GM23338 (cell line): ENCODE measurements around the gene GPR142. TPM values are rescaled to one million over a fixed set of nuclear protein-coding genes. Genes with fewer than 3 reads are reported as not detected.

Source experiments
- ATAC-seq: fragments of 200-7000 bp; cut with Tn5 transposase; 3 replicates; pipeline ENCODE4 v1.9.1; 2020
- DNase-seq: peaks from one replicate; pipeline ENCODE4 v3.0.0-alpha.2; 2015; ENCODE audit warnings: low spot score
- H2AFZ ChIP-seq: fragments of 200-600 bp; sonication (generic); 2 replicates; pipeline ENCODE4 v1.8.0; 2016; ENCODE audit warnings: antibody characterized with exemption, mild to moderate bottlenecking, moderate library complexity
- H3F3A ChIP-seq: fragments of 200-600 bp; sonication (generic); replicated peaks from 2 replicates; pipeline ENCODE4 v1.8.0; 2017; ENCODE audit warnings: antibody characterized with exemption, mixed run types, low read depth
- H3K27ac ChIP-seq: fragments of 200-600 bp; sonication (generic); 2 replicates; pipeline ENCODE4 v1.6.1; 2016; ENCODE audit warnings: low read depth
- H3K27me3 ChIP-seq: fragments of 200-600 bp; sonication (generic); 2 replicates; pipeline ENCODE4 v1.8.0; 2016; ENCODE audit warnings: mild to moderate bottlenecking, mixed run types, moderate library complexity; ENCODE audit not compliant: insufficient read depth
- H3K36me3 ChIP-seq: fragments of 200-600 bp; sonication (generic); 2 replicates; pipeline ENCODE4 v1.8.0; 2016; ENCODE audit warnings: mild to moderate bottlenecking; ENCODE audit not compliant: insufficient read depth
- H3K4me1 ChIP-seq: fragments of 200-600 bp; sonication (generic); 2 replicates; pipeline ENCODE4 v1.8.0; 2016; ENCODE audit warnings: mild to moderate bottlenecking, moderate library complexity; ENCODE audit not compliant: insufficient read depth
- H3K4me2 ChIP-seq: fragments of 200-600 bp; sonication (generic); 2 replicates; pipeline ENCODE4 v1.7.1; 2017; ENCODE audit warnings: mixed run types
- H3K4me3 ChIP-seq: fragments of 200-600 bp; sonication (generic); 2 replicates; pipeline ENCODE4 v1.6.1; 2016; ENCODE audit warnings: mixed run types
- H3K79me2 ChIP-seq: fragments of 200-600 bp; sonication (generic); replicated peaks from 2 replicates; pipeline ENCODE4 v1.8.0; 2017; ENCODE audit warnings: mild to moderate bottlenecking; ENCODE audit not compliant: insufficient read depth
- H3K9me2 ChIP-seq: fragments of 200-600 bp; sonication (generic); 2 replicates; pipeline ENCODE4 v1.8.0; 2017; ENCODE audit not compliant: insufficient read depth
- H4K20me1 ChIP-seq: fragments of 200-600 bp; sonication (generic); replicated peaks from 2 replicates; pipeline ENCODE4 v1.8.0; 2017; ENCODE audit warnings: mild to moderate bottlenecking; ENCODE audit not compliant: insufficient read depth
- H3K27ac Mint-ChIP-seq: 2 replicates; pipeline ENCODE4 v1.8.0; 2020; ENCODE audit warnings: inconsistent platforms, mild to moderate bottlenecking, moderate library complexity, mixed read lengths
- H3K27me3 Mint-ChIP-seq: 3 replicates; pipeline ENCODE4 v1.8.0; 2022; ENCODE audit warnings: low read depth, mild to moderate bottlenecking, moderate library complexity, mixed read lengths, inconsistent platforms; ENCODE audit not compliant: insufficient read depth, poor library complexity
- H3K36me3 Mint-ChIP-seq: 3 replicates; pipeline ENCODE4 v1.8.0; 2021; ENCODE audit warnings: low read depth, mild to moderate bottlenecking, inconsistent platforms, moderate library complexity, mixed read lengths
- H3K4me1 Mint-ChIP-seq: 3 replicates; pipeline ENCODE4 v1.8.0; 2020; ENCODE audit warnings: mild to moderate bottlenecking, inconsistent platforms, mixed read lengths
- H3K4me3 Mint-ChIP-seq: 3 replicates; pipeline ENCODE4 v1.8.0; 2021; ENCODE audit warnings: moderate library complexity, mild to moderate bottlenecking, inconsistent platforms, mixed read lengths
- H3K9me3 Mint-ChIP-seq: 3 replicates; pipeline ENCODE4 v1.8.0; 2020; ENCODE audit warnings: moderate library complexity, mild to moderate bottlenecking, inconsistent platforms, mixed read lengths
- CREB1 ChIP-seq: fragments of 250-450 bp; sonication (Bioruptor Pico); IDR thresholded peaks from 2 replicates; pipeline ENCODE4 v1.5.0; 2020; ENCODE audit warnings: low read depth, mild to moderate bottlenecking, moderate library complexity
- EZH2 ChIP-seq: fragments of 200-600 bp; sonication (generic); IDR thresholded peaks from one replicate; pipeline ENCODE4 v1.8.0; 2017; ENCODE audit warnings: antibody characterized with exemption, mild to moderate bottlenecking, low read depth; ENCODE audit not compliant: unreplicated experiment
- EZH2phosphoT487 ChIP-seq: fragments of 200-600 bp; sonication (generic); IDR thresholded peaks from one replicate; pipeline ENCODE4 v1.8.1; 2018; ENCODE audit warnings: antibody characterized with exemption; ENCODE audit not compliant: unreplicated experiment
- JUNB ChIP-seq: IDR thresholded peaks from one replicate; pipeline ENCODE4 v1.6.1; 2016; ENCODE audit warnings: antibody characterized with exemption; ENCODE audit not compliant: unreplicated experiment
- NANOG ChIP-seq: IDR thresholded peaks from 2 replicates; pipeline ENCODE4 v1.6.1; 2016; ENCODE audit warnings: antibody characterized with exemption, borderline replicate concordance
- POLR2AphosphoS5 ChIP-seq: IDR thresholded peaks from 2 replicates; pipeline ENCODE4 v1.6.1; 2016; ENCODE audit warnings: antibody characterized with exemption, low read depth
- STAT1 ChIP-seq: IDR thresholded peaks from one replicate; pipeline ENCODE4 v1.6.1; 2016; ENCODE audit warnings: antibody characterized with exemption; ENCODE audit not compliant: unreplicated experiment
- ZNF114 ChIP-seq: fragments of 250-450 bp; sonication (Bioruptor Pico); IDR thresholded peaks from 2 replicates; pipeline ENCODE4 v1.5.0; 2020; ENCODE audit warnings: mild to moderate bottlenecking, moderate library complexity
- ZNF331 ChIP-seq: fragments of 250-450 bp; sonication (Bioruptor Pico); IDR thresholded peaks from 2 replicates; pipeline ENCODE4 v1.5.0; 2020; ENCODE audit warnings: low read depth, mild to moderate bottlenecking, moderate library complexity
- polyA plus RNA-seq: library from polyadenylated mRNA; unstranded; fragments of >200 nt; fragmentation: Nextera tagmentation; extraction: Ambion mirVana; gene quantifications from 2 replicates; pipeline ENCODE4 v1.2.1, GENCODE V29; 2016
- total RNA-seq: library from RNA; depleted of rRNA; stranded (reverse); fragments of >200 nt; shearing (Covaris generic); gene quantifications from 2 replicates; pipeline ENCODE4 v1.2.3, GENCODE V29; 2014
- TF ChIP-seq, protein P1 (sequence below): IDR thresholded peaks from one replicate; pipeline ENCODE4 v1.6.1; 2018; ENCODE audit warnings: antibody characterized with exemption; ENCODE audit not compliant: unreplicated experiment
- TF ChIP-seq, protein P2 (sequence below): IDR thresholded peaks from 2 replicates; pipeline ENCODE4 v1.6.1; 2016; ENCODE audit warnings: antibody characterized with exemption
- TF ChIP-seq, protein P3 (sequence below), 2 experiments: fragments of 200-600 bp in 1 of 2; sonication (generic) in 1 of 2; conservative IDR thresholded peaks; 2 replicates each; pipeline versions ENCODE4 v1.5.1 to v1.6.1; 2016 to 2017; ENCODE audit warnings: antibody characterized with exemption in 2 of 2, low read depth in 2 of 2, mild to moderate bottlenecking in 2 of 2, moderate library complexity in 1 of 2
- TF ChIP-seq, protein P4 (sequence below): fragments of 250-450 bp; sonication (Bioruptor Pico); IDR thresholded peaks from 2 replicates; pipeline ENCODE4 v1.5.0; 2020; ENCODE audit warnings: mild to moderate bottlenecking, moderate library complexity

Gene GPR142
- total and polyA plus RNA-seq, 2 experiments from 2014 or later = not detected

DNA sequence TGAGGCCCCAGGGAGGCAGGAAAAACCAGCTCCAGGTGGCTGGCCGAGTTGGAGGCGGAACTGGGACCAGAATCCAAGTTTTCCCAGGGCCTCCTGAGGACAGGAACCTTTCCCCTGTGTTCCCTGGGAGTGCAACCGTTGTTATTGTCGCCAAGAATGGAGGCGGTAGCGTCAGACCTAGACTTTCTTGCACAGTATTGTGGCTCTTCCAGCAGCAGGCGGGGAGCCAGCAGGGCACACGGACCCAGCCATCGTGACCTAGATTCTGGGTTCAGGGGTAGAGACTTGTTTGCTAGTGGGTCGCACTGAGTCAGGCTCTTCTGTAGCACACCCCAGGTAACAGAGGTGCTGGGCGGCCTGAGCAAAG is 41.9 kb upstream of the GPR142 start:
- no peaks in the 10 kb centered on the region for H3K79me2 ChIP-seq
- DNase-seq (peak; percentile 37), ATAC-seq (peak; percentile 17)
- H3K27ac Mint-ChIP-seq = no peak overlapping the region
- peaks cover 30% of the 10 kb centered on the region for H3K27me3 Mint-ChIP-seq
- peak overlapping the region; percentile 93 for H2AFZ ChIP-seq
- H3K36me3 ChIP-seq = no peaks in the 10 kb centered on the region
- H4K20me1 ChIP-seq = no peaks in the 10 kb centered on the region
- peak overlapping the region; percentile 68 for H3K4me3 ChIP-seq
- H3K9me2 ChIP-seq = no peaks in the 10 kb centered on the region
- H3K27me3 ChIP-seq = peaks cover 31% of the 10 kb centered on the region
- H3K36me3 Mint-ChIP-seq = no peaks in the 10 kb centered on the region; the same call in 2 of the 3 replicates
- no peaks in the 10 kb centered on the region for H3K9me3 Mint-ChIP-seq
- peak overlapping the region; percentile 63 for H3K4me3 Mint-ChIP-seq
- H3F3A ChIP-seq = no peaks in the 10 kb centered on the region
- no peak for TF ChIP-seq EZH2phosphoT487
- TF ChIP-seq EZH2 = no peak
- no peak for TF ChIP-seq STAT1
- TF ChIP-seq, protein P1, sequence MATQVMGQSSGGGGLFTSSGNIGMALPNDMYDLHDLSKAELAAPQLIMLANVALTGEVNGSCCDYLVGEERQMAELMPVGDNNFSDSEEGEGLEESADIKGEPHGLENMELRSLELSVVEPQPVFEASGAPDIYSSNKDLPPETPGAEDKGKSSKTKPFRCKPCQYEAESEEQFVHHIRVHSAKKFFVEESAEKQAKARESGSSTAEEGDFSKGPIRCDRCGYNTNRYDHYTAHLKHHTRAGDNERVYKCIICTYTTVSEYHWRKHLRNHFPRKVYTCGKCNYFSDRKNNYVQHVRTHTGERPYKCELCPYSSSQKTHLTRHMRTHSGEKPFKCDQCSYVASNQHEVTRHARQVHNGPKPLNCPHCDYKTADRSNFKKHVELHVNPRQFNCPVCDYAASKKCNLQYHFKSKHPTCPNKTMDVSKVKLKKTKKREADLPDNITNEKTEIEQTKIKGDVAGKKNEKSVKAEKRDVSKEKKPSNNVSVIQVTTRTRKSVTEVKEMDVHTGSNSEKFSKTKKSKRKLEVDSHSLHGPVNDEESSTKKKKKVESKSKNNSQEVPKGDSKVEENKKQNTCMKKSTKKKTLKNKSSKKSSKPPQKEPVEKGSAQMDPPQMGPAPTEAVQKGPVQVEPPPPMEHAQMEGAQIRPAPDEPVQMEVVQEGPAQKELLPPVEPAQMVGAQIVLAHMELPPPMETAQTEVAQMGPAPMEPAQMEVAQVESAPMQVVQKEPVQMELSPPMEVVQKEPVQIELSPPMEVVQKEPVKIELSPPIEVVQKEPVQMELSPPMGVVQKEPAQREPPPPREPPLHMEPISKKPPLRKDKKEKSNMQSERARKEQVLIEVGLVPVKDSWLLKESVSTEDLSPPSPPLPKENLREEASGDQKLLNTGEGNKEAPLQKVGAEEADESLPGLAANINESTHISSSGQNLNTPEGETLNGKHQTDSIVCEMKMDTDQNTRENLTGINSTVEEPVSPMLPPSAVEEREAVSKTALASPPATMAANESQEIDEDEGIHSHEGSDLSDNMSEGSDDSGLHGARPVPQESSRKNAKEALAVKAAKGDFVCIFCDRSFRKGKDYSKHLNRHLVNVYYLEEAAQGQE = no peak
- no peak for TF ChIP-seq NANOG
- no peak for TF ChIP-seq ZNF331 (CRISPR knock-in tag)
- no peak for TF ChIP-seq JUNB
- TF ChIP-seq CREB1 = no peak
- TF ChIP-seq, protein P2, sequence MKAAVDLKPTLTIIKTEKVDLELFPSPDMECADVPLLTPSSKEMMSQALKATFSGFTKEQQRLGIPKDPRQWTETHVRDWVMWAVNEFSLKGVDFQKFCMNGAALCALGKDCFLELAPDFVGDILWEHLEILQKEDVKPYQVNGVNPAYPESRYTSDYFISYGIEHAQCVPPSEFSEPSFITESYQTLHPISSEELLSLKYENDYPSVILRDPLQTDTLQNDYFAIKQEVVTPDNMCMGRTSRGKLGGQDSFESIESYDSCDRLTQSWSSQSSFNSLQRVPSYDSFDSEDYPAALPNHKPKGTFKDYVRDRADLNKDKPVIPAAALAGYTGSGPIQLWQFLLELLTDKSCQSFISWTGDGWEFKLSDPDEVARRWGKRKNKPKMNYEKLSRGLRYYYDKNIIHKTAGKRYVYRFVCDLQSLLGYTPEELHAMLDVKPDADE = no peak
- no peak for TF ChIP-seq ZNF114 (CRISPR knock-in tag)
- TF ChIP-seq, protein P3, sequence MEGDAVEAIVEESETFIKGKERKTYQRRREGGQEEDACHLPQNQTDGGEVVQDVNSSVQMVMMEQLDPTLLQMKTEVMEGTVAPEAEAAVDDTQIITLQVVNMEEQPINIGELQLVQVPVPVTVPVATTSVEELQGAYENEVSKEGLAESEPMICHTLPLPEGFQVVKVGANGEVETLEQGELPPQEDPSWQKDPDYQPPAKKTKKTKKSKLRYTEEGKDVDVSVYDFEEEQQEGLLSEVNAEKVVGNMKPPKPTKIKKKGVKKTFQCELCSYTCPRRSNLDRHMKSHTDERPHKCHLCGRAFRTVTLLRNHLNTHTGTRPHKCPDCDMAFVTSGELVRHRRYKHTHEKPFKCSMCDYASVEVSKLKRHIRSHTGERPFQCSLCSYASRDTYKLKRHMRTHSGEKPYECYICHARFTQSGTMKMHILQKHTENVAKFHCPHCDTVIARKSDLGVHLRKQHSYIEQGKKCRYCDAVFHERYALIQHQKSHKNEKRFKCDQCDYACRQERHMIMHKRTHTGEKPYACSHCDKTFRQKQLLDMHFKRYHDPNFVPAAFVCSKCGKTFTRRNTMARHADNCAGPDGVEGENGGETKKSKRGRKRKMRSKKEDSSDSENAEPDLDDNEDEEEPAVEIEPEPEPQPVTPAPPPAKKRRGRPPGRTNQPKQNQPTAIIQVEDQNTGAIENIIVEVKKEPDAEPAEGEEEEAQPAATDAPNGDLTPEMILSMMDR (conservative IDR thresholded peaks at IDR 0.05; ENCODE audit: low read depth in 2 of 2) = no peak
- TF ChIP-seq, protein P4, sequence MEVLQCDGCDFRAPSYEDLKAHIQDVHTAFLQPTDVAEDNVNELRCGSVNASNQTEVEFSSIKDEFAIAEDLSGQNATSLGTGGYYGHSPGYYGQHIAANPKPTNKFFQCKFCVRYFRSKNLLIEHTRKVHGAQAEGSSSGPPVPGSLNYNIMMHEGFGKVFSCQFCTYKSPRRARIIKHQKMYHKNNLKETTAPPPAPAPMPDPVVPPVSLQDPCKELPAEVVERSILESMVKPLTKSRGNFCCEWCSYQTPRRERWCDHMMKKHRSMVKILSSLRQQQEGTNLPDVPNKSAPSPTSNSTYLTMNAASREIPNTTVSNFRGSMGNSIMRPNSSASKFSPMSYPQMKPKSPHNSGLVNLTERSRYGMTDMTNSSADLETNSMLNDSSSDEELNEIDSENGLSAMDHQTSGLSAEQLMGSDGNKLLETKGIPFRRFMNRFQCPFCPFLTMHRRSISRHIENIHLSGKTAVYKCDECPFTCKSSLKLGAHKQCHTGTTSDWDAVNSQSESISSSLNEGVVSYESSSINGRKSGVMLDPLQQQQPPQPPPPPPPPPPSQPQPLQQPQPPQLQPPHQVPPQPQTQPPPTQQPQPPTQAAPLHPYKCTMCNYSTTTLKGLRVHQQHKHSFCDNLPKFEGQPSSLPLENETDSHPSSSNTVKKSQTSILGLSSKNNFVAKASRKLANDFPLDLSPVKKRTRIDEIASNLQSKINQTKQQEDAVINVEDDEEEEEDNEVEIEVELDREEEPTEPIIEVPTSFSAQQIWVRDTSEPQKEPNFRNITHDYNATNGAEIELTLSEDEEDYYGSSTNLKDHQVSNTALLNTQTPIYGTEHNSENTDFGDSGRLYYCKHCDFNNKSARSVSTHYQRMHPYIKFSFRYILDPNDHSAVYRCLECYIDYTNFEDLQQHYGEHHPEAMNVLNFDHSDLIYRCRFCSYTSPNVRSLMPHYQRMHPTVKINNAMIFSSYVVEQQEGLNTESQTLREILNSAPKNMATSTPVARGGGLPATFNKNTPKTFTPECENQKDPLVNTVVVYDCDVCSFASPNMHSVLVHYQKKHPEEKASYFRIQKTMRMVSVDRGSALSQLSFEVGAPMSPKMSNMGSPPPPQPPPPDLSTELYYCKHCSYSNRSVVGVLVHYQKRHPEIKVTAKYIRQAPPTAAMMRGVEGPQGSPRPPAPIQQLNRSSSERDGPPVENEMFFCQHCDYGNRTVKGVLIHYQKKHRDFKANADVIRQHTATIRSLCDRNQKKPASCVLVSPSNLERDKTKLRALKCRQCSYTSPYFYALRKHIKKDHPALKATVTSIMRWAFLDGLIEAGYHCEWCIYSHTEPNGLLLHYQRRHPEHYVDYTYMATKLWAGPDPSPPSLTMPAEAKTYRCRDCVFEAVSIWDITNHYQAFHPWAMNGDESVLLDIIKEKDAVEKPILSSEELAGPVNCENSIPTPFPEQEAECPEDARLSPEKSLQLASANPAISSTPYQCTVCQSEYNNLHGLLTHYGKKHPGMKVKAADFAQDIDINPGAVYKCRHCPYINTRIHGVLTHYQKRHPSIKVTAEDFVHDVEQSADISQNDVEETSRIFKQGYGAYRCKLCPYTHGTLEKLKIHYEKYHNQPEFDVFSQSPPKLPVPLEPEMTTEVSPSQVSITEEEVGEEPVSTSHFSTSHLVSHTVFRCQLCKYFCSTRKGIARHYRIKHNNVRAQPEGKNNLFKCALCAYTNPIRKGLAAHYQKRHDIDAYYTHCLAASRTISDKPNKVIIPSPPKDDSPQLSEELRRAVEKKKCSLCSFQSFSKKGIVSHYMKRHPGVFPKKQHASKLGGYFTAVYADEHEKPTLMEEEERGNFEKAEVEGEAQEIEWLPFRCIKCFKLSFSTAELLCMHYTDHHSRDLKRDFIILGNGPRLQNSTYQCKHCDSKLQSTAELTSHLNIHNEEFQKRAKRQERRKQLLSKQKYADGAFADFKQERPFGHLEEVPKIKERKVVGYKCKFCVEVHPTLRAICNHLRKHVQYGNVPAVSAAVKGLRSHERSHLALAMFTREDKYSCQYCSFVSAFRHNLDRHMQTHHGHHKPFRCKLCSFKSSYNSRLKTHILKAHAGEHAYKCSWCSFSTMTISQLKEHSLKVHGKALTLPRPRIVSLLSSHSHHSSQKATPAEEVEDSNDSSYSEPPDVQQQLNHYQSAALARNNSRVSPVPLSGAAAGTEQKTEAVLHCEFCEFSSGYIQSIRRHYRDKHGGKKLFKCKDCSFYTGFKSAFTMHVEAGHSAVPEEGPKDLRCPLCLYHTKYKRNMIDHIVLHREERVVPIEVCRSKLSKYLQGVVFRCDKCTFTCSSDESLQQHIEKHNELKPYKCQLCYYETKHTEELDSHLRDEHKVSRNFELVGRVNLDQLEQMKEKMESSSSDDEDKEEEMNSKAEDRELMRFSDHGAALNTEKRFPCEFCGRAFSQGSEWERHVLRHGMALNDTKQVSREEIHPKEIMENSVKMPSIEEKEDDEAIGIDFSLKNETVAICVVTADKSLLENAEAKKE (CRISPR knock-in tag) = no peak
- no peak for TF ChIP-seq POLR2AphosphoS5
- H3K27ac ChIP-seq = no peak overlapping the region
- H3K4me2 ChIP-seq = peak overlapping the region; percentile 92
- H3K4me1 Mint-ChIP-seq = peaks cover 18% of the 10 kb centered on the region
- peaks cover 4% of the 10 kb centered on the region; the same call in 1 of the 2 replicates for H3K4me1 ChIP-seq
